ENCODE data around the gene ST14. TPM values are rescaled to one million over a fixed set of nuclear protein-coding genes. Genes with fewer than 3 reads are reported as not detected.

The ST14 gene
- total and polyA plus RNA-seq, 8 donors: 37.5 to 101 (median 48.5) TPM

- TF ChIP-seq CTCF (IDR thresholded peaks at IDR 0.05): no peak
- 87 to 93% methylated on average over 25 of the region's 25 CpGs for WGBS, 2 donors
- Histone ChIP-seq H3K9me3 (no peaks in the 10 kb centered on the region), H3K36me3 (peaks cover 0 to 59% (median 13%) of the 10 kb centered on the region in 3 donors), H3K27ac (no peak overlapping the region), H3K27me3 (no peaks in the 10 kb centered on the region), H3K4me1 (no peaks in the 10 kb centered on the region), H3K4me3 (no peak overlapping the region)
- DNase-seq (peak in 2 of 6 donors; percentile 25 to 40), ATAC-seq (no peak), FAIRE-seq (no peak)
- intact Hi-C loops (cut with DNase I): no loop called here
Observed at GRCh38 chr11:130202818-130203689, 43.5 kb downstream of the ST14 start.

GRCh38 chr11:130203766-130204702, 44.5 kb downstream of the ST14 start:
- no peak for ATAC-seq
- Histone ChIP-seq H3K36me3 (peaks cover 0 to 59% (median 13%) of the 10 kb centered on the region in 3 donors), H3K27ac (no peak overlapping the region), H3K4me3 (no peak overlapping the region), H3K27me3 (no peaks in the 10 kb centered on the region), H3K9me3 (no peaks in the 10 kb centered on the region), H3K4me1 (no peaks in the 10 kb centered on the region)
- peak in 2 of 6 donors; percentile 16 to 29 for DNase-seq
- intact Hi-C loops (cut with DNase I): no loop called here
- 90 to 95% methylated on average over 27 of the region's 27 CpGs for WGBS, 2 donors
- no peak for TF ChIP-seq CTCF (IDR thresholded peaks at IDR 0.05)
- no peak for FAIRE-seq

GRCh38 chr11:130204703-130205095, 45.1 kb downstream of the ST14 start:
- intact Hi-C loops (cut with DNase I): no loop called here
- WGBS, 2 donors: 95 to 96% methylated on average over 11 of the region's 11 CpGs
- no peaks in the 10 kb centered on the region for H3K4me1 ChIP-seq
- H3K36me3 ChIP-seq: peaks cover 0 to 55% (median 12%) of the 10 kb centered on the region in 3 donors
- H3K9me3 ChIP-seq: no peaks in the 10 kb centered on the region
- no peak overlapping the region for H3K4me3 ChIP-seq
- FAIRE-seq: no peak
- no peak overlapping the region for H3K27ac ChIP-seq
- TF ChIP-seq CTCF (IDR thresholded peaks at IDR 0.05): no peak
- peak in 1 of 6 donors; percentile 40 for DNase-seq
- ATAC-seq: no peak
- H3K27me3 ChIP-seq: no peaks in the 10 kb centered on the region

- no peak overlapping the region for H3K27ac ChIP-seq
- H3K4me3 ChIP-seq: no peak overlapping the region
- H3K4me1 ChIP-seq: no peaks in the 10 kb centered on the region
- TF ChIP-seq CTCF (IDR thresholded peaks at IDR 0.05): no peak
- H3K27me3 ChIP-seq: no peaks in the 10 kb centered on the region
- ATAC-seq: no peak
- intact Hi-C loops (cut with DNase I): no loop called here
- WGBS, 2 donors: 89 to 95% methylated on average over 22 of the region's 22 CpGs
- DNase-seq: peak in 1 of 6 donors; percentile 47
- no peaks in the 10 kb centered on the region for H3K9me3 ChIP-seq
- FAIRE-seq: no peak
- H3K36me3 ChIP-seq: peaks cover 0 to 40% (median 0%) of the 10 kb centered on the region in 3 donors
Observed at GRCh38 chr11:130206141-130206540, 46.6 kb downstream of the ST14 start.
